Measurements from ENCODE around the gene FALEC. TPM values are rescaled to one million over a fixed set of nuclear protein-coding genes. Genes with fewer than 3 reads are reported as not detected.
A peak's percentile ranks its signal among the peaks of the same experiment; 100 is the strongest.

FALEC gene
- total and polyA plus RNA-seq, 9 of the 15 experiments (the other 6 are each of a cell fraction or from before 2014, with no cell fraction given), result 0.15 to 1.8 (median 0.53) TPM; not detected in 5

DNA sequence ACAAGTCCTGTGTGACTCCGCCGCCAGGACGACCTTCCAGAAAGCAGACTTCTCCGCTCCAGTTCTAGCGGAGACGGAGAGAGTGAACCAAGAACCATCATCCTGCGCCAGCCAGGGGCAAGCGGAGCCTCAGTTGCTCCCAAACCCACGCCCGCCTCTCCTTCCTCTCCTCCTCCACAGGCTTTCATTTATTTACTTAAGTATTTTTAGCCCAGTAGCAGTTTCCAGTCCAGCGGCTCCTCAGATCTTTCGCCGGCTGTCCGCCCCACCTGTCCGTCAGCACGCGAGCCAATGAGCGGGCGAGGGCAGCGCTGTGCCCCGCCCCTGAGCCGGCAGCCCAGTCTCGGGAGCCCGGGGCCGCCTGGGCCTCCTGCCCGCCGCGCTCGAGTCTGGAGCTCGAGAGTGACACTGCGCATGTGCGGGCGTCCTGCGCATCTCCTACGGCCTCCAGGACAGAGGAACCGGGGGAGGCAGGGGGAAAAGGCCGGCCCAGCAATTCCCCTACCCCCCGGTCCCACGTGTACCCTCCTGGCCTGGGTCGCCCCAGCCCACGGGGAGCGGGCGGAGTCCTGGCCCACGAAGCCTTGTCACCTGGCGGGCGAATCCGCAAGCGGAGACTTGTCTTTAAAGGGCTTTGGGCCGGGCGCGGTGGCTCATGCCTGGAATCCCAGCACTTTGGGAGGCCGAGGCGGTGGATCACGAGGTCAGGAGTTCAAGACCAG lies at the start of gene FALEC (continued):
- TF ChIP-seq, protein P1, sequence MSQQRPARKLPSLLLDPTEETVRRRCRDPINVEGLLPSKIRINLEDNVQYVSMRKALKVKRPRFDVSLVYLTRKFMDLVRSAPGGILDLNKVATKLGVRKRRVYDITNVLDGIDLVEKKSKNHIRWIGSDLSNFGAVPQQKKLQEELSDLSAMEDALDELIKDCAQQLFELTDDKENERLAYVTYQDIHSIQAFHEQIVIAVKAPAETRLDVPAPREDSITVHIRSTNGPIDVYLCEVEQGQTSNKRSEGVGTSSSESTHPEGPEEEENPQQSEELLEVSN (IDR thresholded peaks at IDR 0.05; ENCODE audit: borderline replicate concordance in 1 of 2, extremely low read depth in 1 of 2, insufficient read depth in 1 of 2, insufficient read length in 1 of 2, low read depth in 1 of 2, low read length in 1 of 2, poor library complexity in 1 of 2, severe bottlenecking in 1 of 2), result peak; percentile 35 to 71
- TF ChIP-seq RBM25 (IDR thresholded peaks at IDR 0.05; ENCODE audit: low read depth, low read length, severe bottlenecking) (peak; percentile 87), NELFE (IDR thresholded peaks at IDR 0.05; ENCODE audit: insufficient read depth, insufficient read length) (no peak), MYBL2 (IDR thresholded peaks at IDR 0.05; ENCODE audit: low read depth) (no peak), MYBL2 (CRISPR knock-in tag; IDR thresholded peaks at IDR 0.05; ENCODE audit: borderline replicate concordance) (no peak), TEAD1 (CRISPR knock-in tag; IDR thresholded peaks at IDR 0.05) (0 out of 4 replicates have a peak, but pooled peaks of 1 of the 2 experiments have one; percentile 36), MBD2 (IDR thresholded peaks at IDR 0.05; ENCODE audit: borderline replicate concordance, low read depth) (no peak), GABPB1 (CRISPR knock-in tag; IDR thresholded peaks at IDR 0.05) (peak; percentile 68), POLR2G (IDR thresholded peaks at IDR 0.05; ENCODE audit: low read depth, low read length) (peak; percentile 81), BHLHE40 (IDR thresholded peaks at IDR 0.05; ENCODE audit: low read length) (0 out of 2 replicates have a peak, but pooled peaks have one; percentile 40), ZNF766 (CRISPR knock-in tag; conservative IDR thresholded peaks at IDR 0.05) (no peak), PYGO2 (tag; IDR thresholded peaks at IDR 0.05) (no peak), NFYB (IDR thresholded peaks at IDR 0.05; ENCODE audit: extremely low read depth, insufficient read length) (peak; percentile 91), ZNF143 (CRISPR knock-in tag; IDR thresholded peaks at IDR 0.05) (no peak), FIP1L1 (IDR thresholded peaks at IDR 0.05; ENCODE audit: low read depth, low read length, poor library complexity, severe bottlenecking) (peak; percentile 15), ZNF23 (CRISPR knock-in tag; IDR thresholded peaks at IDR 0.05) (no peak), SP2 (IDR thresholded peaks at IDR 0.05; ENCODE audit: extremely low read depth, low read depth, low read length, poor library complexity, severe bottlenecking) (peak; percentile 57), CBFA2T3 (IDR thresholded peaks at IDR 0.05) (no peak), CREM (IDR thresholded peaks at IDR 0.05; ENCODE audit: low read depth) (peak; percentile 56), MEF2A (IDR thresholded peaks at IDR 0.05; ENCODE audit: control insufficient read depth, low read depth, low read length) (peak; percentile 60; the same call in 1 of the 2 replicates)
- TF ChIP-seq, protein P2, sequence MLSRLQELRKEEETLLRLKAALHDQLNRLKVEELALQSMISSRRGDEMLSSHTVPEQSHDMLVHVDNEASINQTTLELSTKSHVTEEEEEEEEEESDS (CRISPR knock-in tag; IDR thresholded peaks at IDR 0.05), result no peak
- TF ChIP-seq, protein P3, sequence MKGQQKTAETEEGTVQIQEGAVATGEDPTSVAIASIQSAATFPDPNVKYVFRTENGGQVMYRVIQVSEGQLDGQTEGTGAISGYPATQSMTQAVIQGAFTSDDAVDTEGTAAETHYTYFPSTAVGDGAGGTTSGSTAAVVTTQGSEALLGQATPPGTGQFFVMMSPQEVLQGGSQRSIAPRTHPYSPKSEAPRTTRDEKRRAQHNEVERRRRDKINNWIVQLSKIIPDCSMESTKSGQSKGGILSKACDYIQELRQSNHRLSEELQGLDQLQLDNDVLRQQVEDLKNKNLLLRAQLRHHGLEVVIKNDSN (CRISPR knock-in tag; IDR thresholded peaks at IDR 0.05), result peak; percentile 53
- TF ChIP-seq, protein P4, sequence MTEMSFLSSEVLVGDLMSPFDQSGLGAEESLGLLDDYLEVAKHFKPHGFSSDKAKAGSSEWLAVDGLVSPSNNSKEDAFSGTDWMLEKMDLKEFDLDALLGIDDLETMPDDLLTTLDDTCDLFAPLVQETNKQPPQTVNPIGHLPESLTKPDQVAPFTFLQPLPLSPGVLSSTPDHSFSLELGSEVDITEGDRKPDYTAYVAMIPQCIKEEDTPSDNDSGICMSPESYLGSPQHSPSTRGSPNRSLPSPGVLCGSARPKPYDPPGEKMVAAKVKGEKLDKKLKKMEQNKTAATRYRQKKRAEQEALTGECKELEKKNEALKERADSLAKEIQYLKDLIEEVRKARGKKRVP (CRISPR knock-in tag; IDR thresholded peaks at IDR 0.05), result peak; percentile 14; the same call in 1 of the 2 replicates

Data from K562 (cell line).